ENCODE data around the gene VAMP8. TPM values are rescaled to one million over a fixed set of nuclear protein-coding genes. Genes with fewer than 3 reads are reported as not detected.

Gene VAMP8
- 0.23 and 0.59 TPM in 2 replicates for total RNA-seq

DNA sequence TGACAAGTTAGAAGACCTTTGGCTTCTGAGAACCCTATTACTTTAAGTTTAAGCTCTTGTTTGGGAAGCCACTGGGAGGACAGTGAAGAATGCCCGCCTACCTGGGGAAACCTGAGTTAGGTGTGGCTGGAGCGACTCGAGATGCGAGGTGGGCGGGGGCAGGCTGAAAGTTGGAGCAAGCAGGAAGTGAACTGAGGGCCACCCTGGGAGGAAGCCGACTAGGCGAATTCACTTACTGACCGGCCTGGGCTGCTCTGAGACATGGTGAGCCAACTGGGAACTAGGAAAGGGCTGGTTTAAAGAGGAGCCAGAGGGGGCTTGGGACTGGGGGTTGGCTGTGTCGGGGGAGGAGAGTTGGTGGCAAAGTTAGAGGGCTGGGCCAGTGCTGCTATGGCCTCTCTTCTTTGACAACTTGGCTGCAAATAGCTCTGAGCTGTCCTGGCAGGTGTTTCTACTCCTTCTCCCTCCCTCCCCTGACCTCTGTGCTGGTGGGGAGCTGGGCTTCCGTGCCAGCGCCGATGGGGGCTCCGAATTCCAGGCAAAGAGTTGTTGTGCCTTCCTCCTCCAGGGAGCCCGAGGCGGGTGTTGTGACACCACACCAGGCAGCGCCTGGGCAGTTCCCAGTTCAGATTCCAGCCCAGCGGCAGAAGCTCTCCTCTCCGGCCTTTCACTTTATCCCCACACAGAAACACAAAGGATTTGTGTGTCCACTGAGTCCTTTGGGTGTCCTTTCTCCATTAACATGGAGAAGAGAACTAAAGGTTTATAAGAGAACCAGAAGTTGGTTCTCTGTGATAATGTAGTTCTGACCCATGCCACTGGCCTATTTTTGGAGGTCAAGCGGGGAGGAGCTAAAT is at the start of gene VAMP8:
VAMP8 (plus strand) TSS at position 201 of the 857 bp plus-strand sequence; CDS start at position 262, 61 bp downstream.

DNA sequence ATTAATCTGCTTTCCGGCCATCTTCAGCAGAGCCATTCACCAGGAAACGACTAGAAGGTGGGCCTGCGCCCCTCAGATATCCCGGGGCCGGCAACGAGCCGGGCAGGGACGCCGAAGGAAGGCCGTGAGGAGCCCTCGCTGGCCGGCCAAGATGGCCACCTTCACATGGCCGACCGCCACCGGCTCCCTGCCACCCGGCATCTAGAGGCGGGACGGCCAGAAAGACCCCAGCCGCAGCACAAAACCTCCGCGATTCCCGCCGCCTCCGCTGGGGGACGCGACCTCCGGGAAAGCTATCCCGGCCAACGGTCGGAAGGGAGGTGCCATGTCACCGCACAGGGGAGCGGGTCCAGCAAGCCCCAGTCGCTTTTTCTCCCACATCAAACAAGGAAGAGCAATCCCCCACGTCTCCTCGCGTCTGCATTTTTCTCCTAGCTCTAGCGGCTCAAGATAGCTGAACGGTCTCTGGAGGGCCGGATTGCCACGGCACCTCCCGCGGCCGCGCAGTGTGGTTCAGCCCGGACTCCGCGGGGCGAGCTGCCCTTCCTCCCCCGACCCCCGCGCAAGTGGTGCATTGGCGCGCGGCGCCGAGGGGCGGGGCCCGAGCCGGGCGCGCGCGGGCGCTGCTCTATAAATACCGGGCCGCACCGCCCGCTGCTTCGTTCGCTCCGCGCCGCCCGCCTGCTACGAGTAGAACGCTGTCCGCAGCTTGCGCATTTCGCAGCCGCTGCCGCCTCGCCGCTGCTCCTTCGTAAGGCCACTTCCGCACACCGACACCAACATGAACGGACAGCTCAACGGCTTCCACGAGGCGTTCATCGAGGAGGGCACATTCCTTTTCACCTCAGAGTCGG is 38.7 kb upstream of the VAMP8 start, which contains the start of gene MAT2A:
MAT2A (plus strand) TSS at position 662 of the 854 bp plus-strand sequence; CDS start at position 782, 120 bp downstream.

DNA sequence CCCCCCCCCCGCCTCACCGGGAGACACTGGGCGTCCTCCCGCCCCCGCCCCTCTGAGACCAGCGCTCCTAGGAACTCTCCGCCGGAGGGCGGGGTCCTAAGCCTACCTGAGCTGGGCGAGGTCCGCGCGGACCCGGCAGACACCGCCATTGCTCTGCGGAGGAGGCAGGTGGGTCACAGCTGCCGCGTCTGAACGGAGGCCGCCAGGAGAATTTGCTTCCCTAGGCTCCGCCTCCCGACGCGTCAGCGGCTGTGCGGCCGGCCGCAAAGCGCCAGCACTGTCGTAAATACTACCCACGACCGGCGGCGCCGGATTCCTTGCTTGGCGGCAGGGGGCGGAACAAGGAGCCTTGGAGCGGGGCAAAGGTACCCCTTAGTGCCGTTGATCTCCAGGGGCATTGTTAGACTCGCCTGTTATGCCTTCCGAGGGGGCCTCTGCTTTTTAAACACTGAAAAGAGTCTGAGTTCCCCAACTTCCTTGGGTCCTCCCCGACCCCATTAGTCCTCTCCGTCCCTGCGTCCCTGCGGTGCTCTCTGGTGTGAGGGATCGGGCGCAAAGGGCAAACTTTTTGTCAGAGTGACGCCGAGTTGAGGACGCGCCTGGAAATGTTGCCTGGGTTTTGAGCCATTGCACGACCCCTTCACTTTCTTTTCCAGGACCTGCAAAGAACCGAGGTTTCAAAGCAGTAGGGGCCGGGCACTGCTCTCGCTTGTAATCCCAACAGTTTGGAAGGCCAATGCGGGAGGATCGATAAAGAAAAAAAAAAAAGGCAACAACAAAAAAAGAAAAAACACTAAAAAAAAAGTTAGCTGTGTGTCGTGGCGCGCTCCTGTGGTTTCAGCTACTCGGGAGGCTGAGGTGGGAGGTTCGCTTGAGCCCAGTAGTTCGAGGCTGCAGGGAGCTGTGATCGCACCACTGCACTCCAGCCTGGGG is 15.8 kb upstream of the VAMP8 start, which contains the start of gene GGCX:
GGCX (minus strand) TSS at position 214 of the 933 bp plus-strand sequence; CDS start at position 149, 65 bp downstream.

DNA sequence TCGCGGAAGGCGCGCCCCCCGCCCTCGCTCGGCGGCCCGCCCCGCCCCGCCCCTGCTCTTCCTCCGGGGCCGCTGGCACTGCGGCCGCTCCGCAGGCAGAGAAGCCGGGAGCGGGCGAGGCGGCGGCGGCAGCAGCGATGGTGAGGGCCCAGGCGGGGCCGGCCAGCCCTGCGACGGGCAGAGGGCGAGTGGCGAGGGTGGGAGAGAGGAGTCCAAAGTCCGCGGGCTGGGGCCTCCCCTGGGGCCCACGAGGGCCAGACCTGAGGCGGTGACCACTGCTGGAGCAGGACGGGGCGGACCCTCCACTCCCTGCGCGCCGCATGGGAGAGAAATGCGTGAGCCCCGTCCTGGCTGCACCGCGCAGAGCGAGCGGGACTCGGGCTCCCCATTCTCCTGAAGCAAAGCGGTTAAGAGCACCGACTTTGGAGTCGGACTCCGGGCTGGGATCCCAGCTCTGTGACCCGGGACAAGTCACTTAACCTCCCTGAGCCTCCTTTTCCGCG is 7.0 kb downstream of the VAMP8 start, which contains the start of gene VAMP5:
VAMP5 (plus strand) TSS at position 78 of the 503 bp plus-strand sequence; CDS start at position 138, 60 bp downstream.

DNA sequence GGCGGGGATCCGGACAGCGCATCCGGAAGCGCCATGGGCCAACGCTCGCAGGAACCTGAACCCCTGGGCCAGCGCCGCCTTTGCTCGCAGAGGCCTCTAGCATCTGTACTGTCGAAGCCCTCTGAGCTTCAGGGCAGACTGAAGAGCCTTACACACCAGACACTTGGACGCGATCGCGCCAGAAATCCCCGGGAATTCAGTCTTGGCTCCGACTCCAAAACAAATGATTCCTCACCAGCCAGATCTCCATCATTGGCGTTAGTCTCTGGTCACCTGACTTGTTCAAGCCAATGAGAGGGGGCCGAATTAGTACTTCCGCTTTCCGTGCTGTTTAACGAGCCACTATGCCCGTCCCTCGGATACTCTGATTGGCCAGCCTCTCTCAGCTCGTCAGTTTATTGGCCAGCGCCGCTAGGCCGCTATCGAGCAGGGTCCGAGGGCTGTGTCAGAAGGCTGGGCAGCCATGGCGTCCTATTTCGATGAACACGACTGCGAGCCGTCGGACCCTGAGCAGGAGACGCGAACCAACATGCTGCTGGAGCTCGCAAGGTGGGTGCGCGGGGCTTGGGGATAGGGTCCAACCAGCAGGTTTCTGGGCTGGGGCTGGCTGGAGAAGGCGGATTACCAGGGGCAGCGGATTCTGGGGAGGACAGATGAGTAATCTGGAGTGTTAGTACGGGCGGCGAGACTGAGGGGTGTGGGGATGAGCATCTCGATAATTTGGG is 18.1 kb downstream of the VAMP8 start, which contains the start of gene RNF181:
RNF181 (plus strand) TSS at position 445 of the 725 bp plus-strand sequence; CDS start at position 464, 19 bp downstream.

DNA sequence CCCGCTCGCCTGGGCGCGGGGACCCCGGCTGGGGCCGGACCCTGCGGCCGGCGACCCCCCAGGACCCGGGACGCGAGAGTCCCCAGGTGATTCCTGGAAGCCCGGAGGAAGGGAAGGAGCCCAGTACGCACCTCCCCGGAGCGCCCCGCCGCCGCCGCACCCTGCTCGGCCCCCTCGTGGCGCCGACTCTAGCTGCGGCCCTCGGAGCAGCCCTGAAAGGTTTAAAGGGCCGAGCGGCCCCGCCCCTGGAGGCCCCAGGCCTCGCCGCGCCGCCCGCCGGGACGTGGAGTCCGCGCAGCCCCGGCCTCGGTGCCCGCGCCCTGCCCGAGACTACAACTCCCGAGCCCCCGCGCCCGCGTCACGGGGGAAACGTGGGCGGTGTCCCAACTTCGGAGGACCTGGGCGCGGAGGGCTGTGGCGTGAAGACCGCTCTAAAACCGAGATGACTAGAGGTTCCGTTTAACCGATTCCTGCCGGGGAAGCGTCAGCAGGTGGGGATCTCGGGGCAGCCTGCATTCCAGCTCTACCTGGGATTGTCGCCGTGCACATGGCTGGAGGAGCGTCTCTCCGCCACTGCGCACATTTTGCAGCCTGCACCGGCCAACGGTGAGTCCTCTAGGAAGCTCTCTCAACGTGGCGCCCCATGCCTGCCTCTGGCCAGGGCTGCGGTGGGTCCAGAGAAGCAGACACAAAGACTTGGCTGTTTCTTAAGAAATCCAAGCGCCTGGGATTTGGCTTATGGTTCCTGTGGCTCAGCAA is 25.3 kb downstream of the VAMP8 start, which contains the start of gene TMEM150A:
TMEM150A (minus strand) TSS at position 223 of the 759 bp plus-strand sequence. CDS start 750 bp downstream, outside the sequence.

DNA sequence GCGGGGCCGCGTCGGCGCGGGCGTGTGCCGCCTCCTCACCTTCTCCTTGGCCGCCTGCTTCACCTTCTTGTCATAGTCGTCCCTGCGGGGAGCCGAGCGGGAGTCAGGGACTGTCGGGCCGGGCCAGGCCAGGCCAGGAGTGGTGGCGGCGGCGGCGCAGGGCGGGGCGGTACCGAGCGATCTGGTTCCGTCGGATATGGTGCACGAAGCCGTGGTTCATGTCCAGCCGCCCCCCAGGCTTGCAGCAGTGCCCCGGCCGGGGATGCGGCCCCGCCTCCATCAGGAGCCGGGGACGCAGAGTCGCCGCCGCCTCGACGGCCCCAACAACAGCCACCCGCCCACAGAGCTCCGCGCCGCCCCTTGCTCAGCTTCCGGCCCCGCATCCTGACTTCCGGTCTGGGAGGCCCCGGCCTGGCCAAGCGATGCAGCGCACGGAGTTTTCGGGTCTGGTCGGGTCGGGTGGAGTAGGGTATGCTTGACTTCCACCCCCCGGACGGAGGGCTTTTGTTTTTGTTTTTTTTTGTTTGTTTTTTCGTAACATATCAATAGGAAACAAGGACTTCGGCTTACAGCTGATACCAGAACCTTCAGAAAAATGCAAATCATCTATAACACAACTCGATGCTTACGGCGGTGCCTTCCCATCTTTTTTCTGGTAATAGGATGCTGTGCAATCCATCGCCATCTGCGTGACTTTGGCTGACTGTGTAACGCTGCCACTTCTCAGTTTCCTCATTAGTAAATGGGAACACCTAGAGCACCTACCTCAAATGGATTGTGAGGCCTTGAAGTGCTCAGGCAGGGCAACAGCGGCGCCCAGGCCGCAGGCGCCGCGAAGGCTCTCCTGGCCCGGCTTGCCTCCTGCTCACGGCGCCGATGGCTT is 34.6 kb downstream of the VAMP8 start, which contains the start of gene C2orf68:
C2orf68 (minus strand) TSS at position 362 of the 883 bp plus-strand sequence; CDS start at position 280, 82 bp downstream.

Other genes with a start within 250 kb of the VAMP8 start
- gene TGOLN2, start 249.6 kb upstream of the VAMP8 start, total RNA-seq = 235 and 259 TPM in 2 replicates
- gene RETSAT, start 223.1 kb upstream of the VAMP8 start, total RNA-seq = 57.9 and 70.7 TPM in 2 replicates
- gene ELMOD3, start 222.8 kb upstream of the VAMP8 start, total RNA-seq = 13.1 and 14.4 TPM in 2 replicates
- 49.6 and 50.7 TPM in 2 replicates for gene CAPG, start 167.2 kb upstream of the VAMP8 start, total RNA-seq
- gene SH2D6, start 158.9 kb upstream of the VAMP8 start, total RNA-seq = not detected in 2 replicates
- gene MAT2A, start 38.4 kb upstream of the VAMP8 start, total RNA-seq = 111 and 170 TPM in 2 replicates
- 75.5 and 87.9 TPM in 2 replicates for gene GGCX, start 16.1 kb upstream of the VAMP8 start, total RNA-seq
- 6.2 and 16.6 TPM in 2 replicates for gene VAMP5, start 6.8 kb downstream of the VAMP8 start, total RNA-seq
- 115 and 212 TPM in 2 replicates for gene RNF181, start 18.2 kb downstream of the VAMP8 start, total RNA-seq
- 10.1 and 11.7 TPM in 2 replicates for gene TMEM150A, start 25.1 kb downstream of the VAMP8 start, total RNA-seq
- 11.1 and 12.8 TPM in 2 replicates for gene C2orf68, start 34.5 kb downstream of the VAMP8 start, total RNA-seq
- 27.6 and 37.9 TPM in 2 replicates for gene USP39, start 38.6 kb downstream of the VAMP8 start, total RNA-seq
- not detected in 2 replicates for gene SFTPB, start 90.6 kb downstream of the VAMP8 start, total RNA-seq
- not detected in 2 replicates for gene GNLY, start 116.8 kb downstream of the VAMP8 start, total RNA-seq
- gene ATOH8, start 176.4 kb downstream of the VAMP8 start, total RNA-seq = 4.7 and 15.4 TPM in 2 replicates